ENCODE data around the gene DHH. TPM values are rescaled to one million over a fixed set of nuclear protein-coding genes. Genes with fewer than 3 reads are reported as not detected.
A peak's percentile ranks its signal among the peaks of the same experiment; 100 is the strongest.

Gene DHH
- total and polyA plus RNA-seq, 9 of the 15 experiments (the other 6 are each of a cell fraction or from before 2014, with no cell fraction given): 0.07 to 2.6 (median 0.54) TPM

GRCh38 chr12:49069507-49070346, 24.9 kb downstream of the DHH start, which contains the start of gene RHEBL1 (continued):
- peak; percentile 92 for TF ChIP-seq SP1 (CRISPR knock-in tag; IDR thresholded peaks at IDR 0.05)
- TF ChIP-seq SMARCB1 (IDR thresholded peaks at IDR 0.05; ENCODE audit: insufficient read length, low read depth): no peak
- peak; percentile 20; the same call in 1 of the 2 replicates for TF ChIP-seq PHF21A (IDR thresholded peaks at IDR 0.05; ENCODE audit: borderline replicate concordance, low read depth)
- no peak for TF ChIP-seq ILF3 (IDR thresholded peaks at IDR 0.05; ENCODE audit: borderline replicate concordance)
- TF ChIP-seq BMI1 (IDR thresholded peaks at IDR 0.05; ENCODE audit: low read length): no peak
- TF ChIP-seq FOXK1 (CRISPR knock-in tag; IDR thresholded peaks at IDR 0.05; ENCODE audit: borderline replicate concordance): 0 out of 2 replicates have a peak, but pooled peaks have one; percentile 17
- TF ChIP-seq ZNF184 (CRISPR knock-in tag; IDR thresholded peaks at IDR 0.05): no peak
- TF ChIP-seq POLR2AphosphoS5 (IDR thresholded peaks at IDR 0.05; ENCODE audit: control insufficient read depth, insufficient read depth, low read depth, low read length): 0 out of 2 replicates have a peak, but pooled peaks have one; percentile 20
- TF ChIP-seq ETV1 (tag; conservative IDR thresholded peaks at IDR 0.05; ENCODE audit: low read depth): no peak
- TF ChIP-seq, protein P1, sequence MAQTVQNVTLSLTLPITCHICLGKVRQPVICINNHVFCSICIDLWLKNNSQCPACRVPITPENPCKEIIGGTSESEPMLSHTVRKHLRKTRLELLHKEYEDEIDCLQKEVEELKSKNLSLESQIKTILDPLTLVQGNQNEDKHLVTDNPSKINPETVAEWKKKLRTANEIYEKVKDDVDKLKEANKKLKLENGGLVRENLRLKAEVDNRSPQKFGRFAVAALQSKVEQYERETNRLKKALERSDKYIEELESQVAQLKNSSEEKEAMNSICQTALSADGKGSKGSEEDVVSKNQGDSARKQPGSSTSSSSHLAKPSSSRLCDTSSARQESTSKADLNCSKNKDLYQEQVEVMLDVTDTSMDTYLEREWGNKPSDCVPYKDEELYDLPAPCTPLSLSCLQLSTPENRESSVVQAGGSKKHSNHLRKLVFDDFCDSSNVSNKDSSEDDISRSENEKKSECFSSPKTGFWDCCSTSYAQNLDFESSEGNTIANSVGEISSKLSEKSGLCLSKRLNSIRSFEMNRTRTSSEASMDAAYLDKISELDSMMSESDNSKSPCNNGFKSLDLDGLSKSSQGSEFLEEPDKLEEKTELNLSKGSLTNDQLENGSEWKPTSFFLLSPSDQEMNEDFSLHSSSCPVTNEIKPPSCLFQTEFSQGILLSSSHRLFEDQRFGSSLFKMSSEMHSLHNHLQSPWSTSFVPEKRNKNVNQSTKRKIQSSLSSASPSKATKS (CRISPR knock-in tag; IDR thresholded peaks at IDR 0.05): no peak
- no peak for TF ChIP-seq GTF2A2 (tag; IDR thresholded peaks at IDR 0.05)
- no peak for TF ChIP-seq ZNF277 (CRISPR knock-in tag; IDR thresholded peaks at IDR 0.05; ENCODE audit: borderline replicate concordance)
- no peak for TF ChIP-seq ZNF133 (CRISPR knock-in tag; IDR thresholded peaks at IDR 0.05)
- no peak for TF ChIP-seq NELFE (IDR thresholded peaks at IDR 0.05; ENCODE audit: insufficient read depth, insufficient read length)
- TF ChIP-seq NONO (IDR thresholded peaks at IDR 0.05; ENCODE audit: low read depth in 2 of 2, low read length in 1 of 2): 0 out of 4 replicates have a peak, but pooled peaks of 1 of the 2 experiments have one; percentile 33
- no peak for TF ChIP-seq GTF2B (IDR thresholded peaks at IDR 0.05; ENCODE audit: extremely low read depth, insufficient read length)
- TF ChIP-seq SMAD3 (CRISPR knock-in tag; conservative IDR thresholded peaks at IDR 0.05): no peak
- TF ChIP-seq BACH1 (tag; IDR thresholded peaks at IDR 0.05): no peak
- TF ChIP-seq, protein P2, sequence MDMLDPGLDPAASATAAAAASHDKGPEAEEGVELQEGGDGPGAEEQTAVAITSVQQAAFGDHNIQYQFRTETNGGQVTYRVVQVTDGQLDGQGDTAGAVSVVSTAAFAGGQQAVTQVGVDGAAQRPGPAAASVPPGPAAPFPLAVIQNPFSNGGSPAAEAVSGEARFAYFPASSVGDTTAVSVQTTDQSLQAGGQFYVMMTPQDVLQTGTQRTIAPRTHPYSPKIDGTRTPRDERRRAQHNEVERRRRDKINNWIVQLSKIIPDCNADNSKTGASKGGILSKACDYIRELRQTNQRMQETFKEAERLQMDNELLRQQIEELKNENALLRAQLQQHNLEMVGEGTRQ (CRISPR knock-in tag; IDR thresholded peaks at IDR 0.05): peak; percentile 97
- TF ChIP-seq HOMEZ (CRISPR knock-in tag; IDR thresholded peaks at IDR 0.05): no peak
- no peak for TF ChIP-seq ZNF586 (CRISPR knock-in tag; conservative IDR thresholded peaks at IDR 0.05)
